ENCODE results near the gene CD300LF. TPM values are rescaled to one million over a fixed set of nuclear protein-coding genes. Genes with fewer than 3 reads are reported as not detected.

CD300LF gene
- total RNA-seq, 2 donors from 2014 or later = 2.3 TPM; not detected in 1

GRCh38 chr17:74742978-74743545 lies 30.3 kb upstream of the CD300LF start:
- no peak for ATAC-seq (ENCODE audit: insufficient number of reproducible peaks, low FRiP score, low read depth)
- no peak for DNase-seq (ENCODE audit: low spot score)
- Histone ChIP-seq H3K9me3 (no peaks in the 10 kb centered on the region), H3K4me3 (no peak overlapping the region), H3K27me3 (replicated peaks; ENCODE audit: insufficient read depth) (no peaks in the 10 kb centered on the region), H3K36me3 (no peaks in the 10 kb centered on the region), H3K27ac (no peak overlapping the region), H3K4me1 (ENCODE audit: control insufficient read depth in 1 of 2, low read depth in 2 of 2) (peaks cover 6 to 25% of the 10 kb centered on the region in 2 donors)
- no peak for TF ChIP-seq CTCF (IDR thresholded peaks at IDR 0.05)

GRCh38 chr17:74742153-74742515 lies 29.4 kb upstream of the CD300LF start:
- DNase-seq (ENCODE audit: low spot score) (no peak), ATAC-seq (ENCODE audit: insufficient number of reproducible peaks, low FRiP score, low read depth) (no peak)
- Histone ChIP-seq H3K4me1 (ENCODE audit: control insufficient read depth in 1 of 2, low read depth in 2 of 2) (peaks cover 0 to 26% of the 10 kb centered on the region in 2 donors), H3K27me3 (replicated peaks; ENCODE audit: insufficient read depth) (no peaks in the 10 kb centered on the region), H3K9me3 (no peaks in the 10 kb centered on the region), H3K36me3 (no peaks in the 10 kb centered on the region), H3K4me3 (no peak overlapping the region), H3K27ac (no peak overlapping the region)
- TF ChIP-seq CTCF (IDR thresholded peaks at IDR 0.05) = no peak

DNA sequence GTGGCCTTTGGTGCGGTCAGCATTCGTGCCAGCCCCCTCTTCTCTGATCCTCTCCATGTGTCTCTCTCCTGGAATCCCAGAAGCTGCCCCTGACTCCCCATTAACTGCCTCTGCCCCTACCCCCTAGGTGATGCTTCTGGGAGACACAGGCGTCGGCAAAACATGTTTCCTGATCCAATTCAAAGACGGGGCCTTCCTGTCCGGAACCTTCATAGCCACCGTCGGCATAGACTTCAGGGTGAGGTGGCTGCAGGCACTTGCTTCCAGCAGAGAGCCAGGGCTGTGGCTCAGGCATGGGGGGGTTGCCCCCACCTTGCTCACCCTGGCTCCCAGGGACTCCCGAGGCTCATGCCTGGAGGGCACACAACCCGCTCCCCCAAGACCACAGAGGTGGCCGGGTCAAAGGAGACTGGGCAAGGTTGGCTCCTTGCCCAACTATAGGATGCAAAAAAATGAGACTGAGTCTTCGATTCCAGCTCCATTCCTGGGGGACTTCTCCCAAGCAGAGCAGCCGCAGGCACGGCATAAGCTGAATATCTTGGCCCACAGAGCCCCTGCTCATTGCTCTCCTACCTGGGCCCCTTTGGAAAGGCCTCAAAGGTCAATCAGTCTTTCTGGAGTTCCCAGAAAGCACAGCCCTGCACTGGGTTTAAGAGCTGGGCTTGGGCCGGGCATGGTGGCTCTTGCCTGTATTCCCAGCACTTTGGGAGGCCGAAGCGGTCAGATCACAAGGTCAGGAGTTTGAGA lies 28.1 kb upstream of the CD300LF start:
- Histone ChIP-seq H3K27ac (no peak overlapping the region), H3K9me3 (no peaks in the 10 kb centered on the region), H3K4me1 (ENCODE audit: control insufficient read depth in 1 of 2, low read depth in 2 of 2) (peaks cover 0 to 36% of the 10 kb centered on the region in 2 donors), H3K4me3 (no peak overlapping the region), H3K36me3 (no peaks in the 10 kb centered on the region), H3K27me3 (replicated peaks; ENCODE audit: insufficient read depth) (no peaks in the 10 kb centered on the region)
- ATAC-seq (ENCODE audit: insufficient number of reproducible peaks, low FRiP score, low read depth) (no peak), DNase-seq (ENCODE audit: low spot score) (no peak)
- TF ChIP-seq CTCF (IDR thresholded peaks at IDR 0.05) = no peak

DNA sequence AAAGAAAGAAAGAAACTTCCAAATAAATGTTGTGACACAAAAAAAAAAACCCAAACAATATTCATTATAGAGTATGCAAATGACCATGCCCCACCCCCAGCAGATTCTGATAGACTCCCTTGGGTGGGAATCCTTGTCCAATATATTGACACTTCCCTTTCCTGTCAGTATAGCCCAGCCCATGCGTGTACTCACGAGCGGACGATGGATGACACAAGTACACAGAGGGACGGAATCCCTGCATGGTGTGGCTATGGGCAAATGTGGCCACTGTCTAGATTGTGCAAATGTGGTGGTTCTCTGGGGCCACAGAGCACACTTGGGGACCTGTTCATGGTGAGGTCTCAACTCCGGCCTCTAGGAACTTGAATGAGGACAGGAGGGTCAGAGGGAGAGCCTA lies 27.4 kb upstream of the CD300LF start:
- Histone ChIP-seq H3K4me3 (no peak overlapping the region), H3K27ac (no peak overlapping the region), H3K27me3 (replicated peaks; ENCODE audit: insufficient read depth) (no peaks in the 10 kb centered on the region), H3K4me1 (ENCODE audit: control insufficient read depth in 1 of 2, low read depth in 2 of 2) (peaks cover 0 to 36% of the 10 kb centered on the region in 2 donors), H3K9me3 (no peaks in the 10 kb centered on the region), H3K36me3 (no peaks in the 10 kb centered on the region)
- no peak for DNase-seq (ENCODE audit: low spot score)
- no peak for TF ChIP-seq CTCF (IDR thresholded peaks at IDR 0.05)
- ATAC-seq (ENCODE audit: insufficient number of reproducible peaks, low FRiP score, low read depth) = no peak

DNA sequence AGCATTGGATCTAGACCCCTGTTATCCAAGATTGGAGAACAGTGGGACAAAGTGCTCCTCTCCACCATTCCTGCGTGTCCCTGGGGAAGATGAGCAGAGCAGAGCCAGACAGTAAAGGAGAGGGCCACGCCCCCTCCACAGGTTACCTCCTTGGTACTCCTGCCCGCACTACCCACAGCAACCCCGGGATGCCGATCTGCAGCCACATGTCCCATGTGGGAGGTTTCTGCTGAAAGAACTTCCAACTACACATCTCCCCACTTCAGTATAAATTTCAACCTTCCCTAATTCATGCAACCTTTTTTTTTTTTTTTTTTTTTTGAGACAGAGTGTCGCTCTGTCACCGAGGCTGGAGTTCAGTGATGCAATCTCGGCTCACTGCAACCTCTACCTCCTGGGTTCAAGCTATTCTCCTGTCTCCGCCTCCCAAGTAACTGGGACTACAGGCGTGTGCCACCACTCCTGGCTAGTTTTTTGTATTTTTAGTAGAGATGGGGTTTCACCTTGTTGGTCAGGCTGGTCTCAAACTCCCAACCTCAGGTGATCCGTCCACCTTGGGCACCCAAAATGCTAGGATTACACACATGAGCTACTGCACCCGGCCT lies 26.6 kb upstream of the CD300LF start:
- DNase-seq (ENCODE audit: low spot score) = no peak

More for the DNA sequence above, 26.6 kb upstream of the CD300LF start:
- Histone ChIP-seq H3K4me1 (ENCODE audit: control insufficient read depth in 1 of 2, low read depth in 2 of 2) (peaks cover 0 to 29% of the 10 kb centered on the region in 2 donors), H3K4me3 (no peak overlapping the region), H3K9me3 (no peaks in the 10 kb centered on the region), H3K27me3 (replicated peaks; ENCODE audit: insufficient read depth) (no peaks in the 10 kb centered on the region), H3K36me3 (no peaks in the 10 kb centered on the region), H3K27ac (no peak overlapping the region)
- TF ChIP-seq CTCF (IDR thresholded peaks at IDR 0.05) = no peak
- no peak for ATAC-seq (ENCODE audit: insufficient number of reproducible peaks, low FRiP score, low read depth)

Measured in thoracic aorta (tissue), 2 donors.